Mucosa of stomach (tissue), 1 donor: ENCODE data around the gene HCFC1R1.
"Not testable (repeated sequence)": the region's sequence is repeated elsewhere in the genome, so short reads cannot be mapped to it uniquely, and the experiment has no call there.

Source experiments
- H3K27me3 ChIP-seq: one replicate; pipeline ENCODE4 v1.7.0; 2013; ENCODE audit warnings: mild to moderate bottlenecking, low read length; ENCODE audit not compliant: control insufficient read depth, insufficient read depth
- H3K36me3 ChIP-seq: one replicate; pipeline ENCODE4 v1.7.0; 2013; ENCODE audit warnings: low read length; ENCODE audit not compliant: control insufficient read depth, insufficient read depth
- H3K4me1 ChIP-seq: one replicate; pipeline ENCODE4 v1.7.0; 2013; ENCODE audit warnings: mild to moderate bottlenecking, low read length; ENCODE audit not compliant: control insufficient read depth, insufficient read depth
- H3K4me3 ChIP-seq: one replicate; pipeline ENCODE4 v1.7.0; 2013; ENCODE audit warnings: low read length
- H3K9ac ChIP-seq: one replicate; pipeline ENCODE4 v1.7.0; 2013; ENCODE audit warnings: mild to moderate bottlenecking, low read length, moderate library complexity
- H3K9me3 ChIP-seq: one replicate; pipeline ENCODE4 v1.7.0; 2013; ENCODE audit warnings: mild to moderate bottlenecking, low read length, moderate library complexity; ENCODE audit not compliant: control insufficient read depth
- donor health status: Pancreatic carcinoma.

HCFC1R1 gene

DNA sequence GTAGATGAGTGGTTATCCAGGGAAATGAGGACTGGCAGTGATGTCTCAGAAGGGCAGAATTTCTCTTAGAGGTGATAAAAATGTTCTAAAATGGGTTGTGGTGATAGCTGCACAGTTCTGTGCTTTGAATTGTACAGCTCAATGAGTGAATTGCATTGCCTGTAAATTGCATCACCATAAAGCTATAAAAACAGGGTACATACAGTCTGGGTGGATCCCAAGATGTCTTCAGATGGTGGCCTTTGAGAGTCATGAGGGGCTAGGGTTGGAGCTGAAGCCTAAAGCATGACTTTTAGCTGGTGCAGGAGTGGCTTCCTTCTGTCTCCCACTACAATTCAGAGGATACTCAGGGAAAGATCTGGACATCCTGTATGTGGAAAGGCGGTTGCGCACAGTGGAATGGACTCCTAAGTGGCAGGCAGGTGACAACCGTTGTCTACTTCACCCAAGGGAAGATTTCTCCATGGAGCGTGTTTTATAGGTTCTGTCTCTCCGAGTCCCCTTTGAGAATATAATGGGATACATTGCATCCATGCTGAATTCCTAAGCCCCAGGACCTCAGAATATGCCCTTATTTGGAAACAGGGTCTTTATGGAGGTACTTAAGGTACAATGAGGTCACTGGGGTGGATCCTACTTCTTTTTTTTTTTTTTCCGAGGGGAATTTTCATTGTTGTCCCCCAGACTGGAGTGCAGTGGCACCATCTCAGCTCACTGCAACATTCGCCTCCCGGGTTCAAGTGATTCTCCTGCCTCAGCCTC is 40.1 kb upstream of the HCFC1R1 start:
- Histone ChIP-seq H3K4me3 (no peak overlapping the region), H3K9me3 (no peaks in the 10 kb centered on the region), H3K27me3 (no peaks in the 10 kb centered on the region), H3K9ac (no peak overlapping the region), H3K4me1 (peaks cover 51% of the 10 kb centered on the region), H3K36me3 (no peaks in the 10 kb centered on the region)

DNA sequence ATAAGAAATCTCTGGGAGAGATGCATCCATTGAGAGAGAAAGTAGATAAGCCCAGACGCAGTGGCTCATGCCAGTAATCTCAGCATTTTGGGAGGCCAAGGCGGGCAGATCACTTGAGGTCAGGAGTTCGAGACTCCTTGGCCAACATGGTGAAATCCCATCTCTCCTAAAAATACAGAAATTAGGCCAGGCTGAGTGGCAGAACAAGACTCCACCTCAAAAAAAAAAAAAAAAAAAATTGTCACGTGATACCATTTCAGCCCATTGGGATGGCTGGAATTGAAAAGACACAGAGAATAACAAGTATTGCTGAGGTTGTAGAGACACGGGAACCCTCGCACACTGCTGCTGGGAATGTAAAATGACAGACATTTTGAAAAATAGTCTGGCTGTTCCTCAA is 38.8 kb upstream of the HCFC1R1 start:
- H3K36me3 ChIP-seq: no peaks in the 10 kb centered on the region
- H3K9ac ChIP-seq: no peak overlapping the region
- no peaks in the 10 kb centered on the region for H3K27me3 ChIP-seq
- H3K9me3 ChIP-seq: no peaks in the 10 kb centered on the region
- H3K4me3 ChIP-seq: no peak overlapping the region
- H3K4me1 ChIP-seq: peaks cover 48% of the 10 kb centered on the region

DNA sequence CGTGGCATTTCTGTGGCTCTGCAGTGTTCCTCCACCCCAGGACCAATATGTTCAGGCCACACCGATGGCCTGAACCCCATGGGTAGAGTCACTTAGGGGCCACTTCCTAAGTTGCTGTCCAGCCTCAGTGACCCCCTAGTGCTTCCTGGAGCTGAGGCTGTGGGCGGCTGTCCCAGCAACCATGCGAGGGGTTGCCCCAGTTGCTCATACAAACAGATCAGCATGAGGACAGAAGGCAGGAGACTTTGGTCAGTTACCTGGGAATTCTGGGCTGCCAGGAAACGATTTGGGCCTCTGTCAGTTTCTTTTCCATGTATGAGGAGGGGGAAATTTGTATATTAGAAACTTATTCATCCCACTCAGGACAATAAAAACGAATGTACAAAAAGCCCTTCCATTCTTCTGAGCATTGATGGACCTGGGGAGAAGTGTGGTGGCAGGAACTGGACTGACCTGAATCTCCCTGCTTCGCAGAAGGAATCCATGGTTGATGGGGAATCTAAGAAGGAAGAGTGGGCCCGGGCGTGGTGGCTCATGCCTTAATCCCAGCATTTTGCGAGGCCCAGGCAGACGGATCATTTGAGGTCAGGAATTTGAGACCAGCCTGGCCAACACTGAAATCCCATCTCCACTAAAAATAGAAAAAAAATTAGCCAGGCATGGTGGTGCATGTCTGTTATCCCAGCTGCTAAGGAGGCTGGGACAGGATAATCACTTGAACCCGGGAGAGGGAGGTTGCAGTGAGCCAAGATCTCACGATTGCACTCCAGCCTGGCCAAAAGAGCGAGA is 36.8 kb upstream of the HCFC1R1 start:
- Histone ChIP-seq H3K4me3 (no peak overlapping the region), H3K4me1 (peaks cover 27% of the 10 kb centered on the region), H3K27me3 (no peaks in the 10 kb centered on the region), H3K9me3 (no peaks in the 10 kb centered on the region), H3K9ac (no peak overlapping the region), H3K36me3 (no peaks in the 10 kb centered on the region)

DNA sequence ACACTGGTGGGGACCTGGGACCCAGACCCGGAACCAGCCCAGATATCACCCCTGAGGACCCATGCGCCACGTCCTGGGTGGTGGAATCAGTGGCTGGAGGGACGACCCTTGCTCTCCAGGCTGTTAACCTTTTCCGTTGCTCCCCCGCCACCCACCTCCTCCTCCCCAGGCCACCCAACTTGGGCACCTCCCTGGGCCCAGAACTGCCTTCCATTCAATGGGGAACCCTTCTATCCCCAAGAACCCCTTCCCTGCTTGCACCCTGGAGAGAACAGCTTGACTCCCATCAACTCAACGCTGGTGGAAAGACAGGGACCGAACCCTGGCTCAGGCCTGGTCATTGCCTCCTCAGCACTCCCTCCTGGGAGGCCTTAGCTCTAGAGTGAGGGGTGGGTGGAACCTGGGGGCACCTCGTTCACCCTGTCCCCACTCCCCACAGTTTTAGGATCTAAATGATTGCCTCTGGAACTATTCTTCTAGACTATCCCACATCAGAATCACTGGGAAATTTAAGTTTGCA is 36.0 kb upstream of the HCFC1R1 start:
- no peaks in the 10 kb centered on the region for H3K36me3 ChIP-seq
- no peaks in the 10 kb centered on the region for H3K9me3 ChIP-seq
- no peaks in the 10 kb centered on the region for H3K27me3 ChIP-seq
- peaks cover 20% of the 10 kb centered on the region for H3K4me1 ChIP-seq
- peak overlapping the region; percentile 50 for H3K4me3 ChIP-seq
- H3K9ac ChIP-seq: peak overlapping the region; percentile 85

DNA sequence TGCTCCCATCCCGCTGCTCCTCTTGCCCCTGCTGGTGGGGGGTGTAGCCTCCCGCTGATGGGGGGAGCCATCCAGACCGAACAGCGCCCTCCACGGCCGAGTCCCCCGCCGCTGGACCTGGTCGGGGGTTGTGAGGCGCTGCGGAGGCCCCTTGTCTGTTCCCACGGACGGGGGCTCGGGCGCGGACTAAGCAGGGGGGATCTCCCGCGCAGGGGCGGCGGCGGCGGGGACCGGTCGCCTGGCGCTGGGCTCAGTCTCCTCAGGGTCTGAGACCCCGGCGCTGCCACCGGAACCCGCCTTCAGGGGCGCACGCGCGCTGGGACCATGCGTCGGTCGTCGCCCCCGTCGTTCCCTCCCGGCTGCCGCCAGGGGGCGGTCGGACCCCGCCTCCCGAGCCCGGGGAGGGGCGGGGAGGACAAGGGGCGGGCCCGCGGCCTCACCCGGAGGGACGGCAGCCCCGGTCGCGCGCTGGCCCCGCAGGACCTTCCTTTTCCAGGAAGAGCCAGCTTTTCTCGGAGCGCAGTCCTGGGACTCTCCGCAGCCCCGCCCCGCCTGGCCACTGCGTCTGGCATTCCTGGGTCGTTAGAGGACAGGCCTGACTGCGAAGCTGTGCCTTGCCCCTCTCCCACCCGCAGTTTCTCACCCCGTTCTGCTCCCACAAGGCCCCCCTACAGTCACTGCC is 35.4 kb upstream of the HCFC1R1 start:
- no peaks in the 10 kb centered on the region for H3K36me3 ChIP-seq
- H3K9me3 ChIP-seq: no peaks in the 10 kb centered on the region
- peaks cover 17% of the 10 kb centered on the region for H3K4me1 ChIP-seq
- H3K4me3 ChIP-seq: peak overlapping the region; percentile 63
- H3K27me3 ChIP-seq: no peaks in the 10 kb centered on the region
- H3K9ac ChIP-seq: peak overlapping the region; percentile 85

DNA sequence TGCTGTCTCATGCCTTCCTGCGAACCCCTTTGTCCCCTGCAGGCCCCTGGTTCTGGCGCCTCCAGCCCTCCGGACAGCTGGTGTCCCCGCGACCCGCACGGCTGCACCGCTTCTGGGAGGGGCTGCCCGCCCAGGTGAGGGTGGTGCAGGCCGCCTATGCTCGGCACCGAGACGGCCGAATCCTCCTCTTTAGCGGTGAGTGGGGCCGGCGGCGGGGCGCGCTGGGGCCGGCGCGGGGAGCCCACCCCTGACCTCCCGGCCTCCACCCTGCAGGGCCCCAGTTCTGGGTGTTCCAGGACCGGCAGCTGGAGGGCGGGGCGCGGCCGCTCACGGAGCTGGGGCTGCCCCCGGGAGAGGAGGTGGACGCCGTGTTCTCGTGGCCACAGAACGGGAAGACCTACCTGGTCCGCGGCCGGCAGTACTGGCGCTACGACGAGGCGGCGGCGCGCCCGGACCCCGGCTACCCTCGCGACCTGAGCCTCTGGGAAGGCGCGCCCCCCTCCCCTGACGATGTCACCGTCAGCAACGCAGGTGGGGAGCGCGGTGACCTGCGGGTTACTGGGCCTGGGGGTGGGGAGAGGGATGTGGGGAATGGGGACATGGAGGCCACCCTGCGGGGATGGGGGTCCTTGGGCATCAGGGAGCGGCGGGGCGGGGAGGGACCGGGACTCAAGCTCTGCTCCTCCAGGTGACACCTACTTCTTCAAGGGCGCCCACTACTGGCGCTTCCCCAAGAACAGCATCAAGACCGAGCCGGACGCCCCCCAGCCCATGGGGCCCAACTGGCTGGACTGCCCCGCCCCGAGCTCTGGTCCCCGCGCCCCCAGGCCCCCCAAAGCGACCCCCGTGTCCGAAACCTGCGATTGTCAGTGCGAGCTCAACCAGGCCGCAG is 34.6 kb upstream of the HCFC1R1 start:
- Histone ChIP-seq H3K4me3 (peak overlapping the region; percentile 63), H3K36me3 (no peaks in the 10 kb centered on the region), H3K9me3 (no peaks in the 10 kb centered on the region), H3K4me1 (peaks cover 17% of the 10 kb centered on the region), H3K27me3 (no peaks in the 10 kb centered on the region), H3K9ac (peak overlapping the region; percentile 85)

DNA sequence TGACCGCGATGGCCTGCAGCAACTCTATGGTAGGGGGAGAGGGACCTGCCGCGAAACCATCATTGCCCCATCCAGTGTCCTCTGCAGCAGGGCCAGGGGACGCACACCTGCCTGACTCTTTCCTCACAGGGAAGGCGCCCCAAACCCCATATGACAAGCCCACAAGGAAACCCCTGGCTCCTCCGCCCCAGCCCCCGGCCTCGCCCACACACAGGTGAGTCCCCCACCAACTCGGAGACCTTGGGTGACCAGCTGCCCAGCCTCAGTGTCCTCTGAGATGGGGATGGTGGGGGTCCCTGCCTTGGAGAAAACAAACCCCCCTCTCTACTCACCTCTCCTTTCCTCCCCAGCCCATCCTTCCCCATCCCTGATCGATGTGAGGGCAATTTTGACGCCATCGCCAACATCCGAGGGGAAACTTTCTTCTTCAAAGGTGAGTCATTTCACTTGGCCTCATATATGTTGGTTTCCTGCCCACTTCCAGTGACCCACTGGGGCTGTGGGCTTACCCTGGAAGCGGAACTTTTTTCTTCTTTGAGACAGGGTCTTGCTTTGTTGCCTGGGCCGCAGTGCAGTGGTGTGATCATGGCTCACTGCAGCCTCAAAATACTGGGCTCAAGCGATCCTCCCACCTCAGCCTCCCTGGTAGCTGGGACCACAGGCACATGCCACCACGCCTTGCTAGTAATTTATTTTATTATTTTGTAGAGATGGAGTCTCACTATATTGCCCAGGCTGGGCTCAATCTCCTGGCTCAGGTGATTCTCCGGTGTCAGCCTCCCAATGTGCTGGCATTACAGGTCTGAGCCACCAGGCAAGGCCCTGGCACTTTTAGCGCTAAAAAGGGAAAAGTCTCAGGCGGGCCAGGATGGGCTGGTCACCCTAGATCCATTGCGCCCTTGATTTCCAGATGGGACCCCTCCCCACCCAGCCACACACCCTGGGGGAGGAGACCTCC is 33.7 kb upstream of the HCFC1R1 start:
- peaks cover 17% of the 10 kb centered on the region for H3K4me1 ChIP-seq
- no peak overlapping the region for H3K9ac ChIP-seq
- no peaks in the 10 kb centered on the region for H3K9me3 ChIP-seq
- no peaks in the 10 kb centered on the region for H3K27me3 ChIP-seq
- H3K36me3 ChIP-seq: no peaks in the 10 kb centered on the region
- no peak overlapping the region for H3K4me3 ChIP-seq

GRCh38 chr16:3056336-3057180 is 32.8 kb upstream of the HCFC1R1 start:
- peaks cover 17% of the 10 kb centered on the region for H3K4me1 ChIP-seq
- no peaks in the 10 kb centered on the region for H3K9me3 ChIP-seq
- H3K9ac ChIP-seq: no peak overlapping the region
- no peak overlapping the region for H3K4me3 ChIP-seq
- no peaks in the 10 kb centered on the region for H3K36me3 ChIP-seq
- H3K27me3 ChIP-seq: no peaks in the 10 kb centered on the region

DNA sequence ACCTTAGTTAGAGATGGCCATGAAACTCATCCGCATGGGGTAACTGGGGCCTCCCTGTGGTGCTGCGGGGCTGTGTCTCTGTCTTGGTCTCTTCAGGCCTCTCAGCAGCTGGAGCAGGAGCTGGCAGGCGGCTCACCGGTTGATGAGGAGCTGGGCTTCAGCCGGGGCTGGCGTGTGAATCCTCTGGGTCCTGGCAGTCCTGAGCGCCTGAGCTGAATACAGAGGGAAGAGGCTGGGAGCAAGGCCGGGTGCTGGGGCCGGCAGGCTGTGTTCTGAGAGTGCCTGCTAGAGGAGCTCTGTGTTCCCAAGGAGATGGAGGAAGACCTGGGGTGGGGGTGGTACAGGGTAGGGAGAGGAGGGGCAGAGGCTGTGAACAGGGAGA is 32.0 kb upstream of the HCFC1R1 start:
- H3K9ac ChIP-seq, H3K27me3 ChIP-seq, H3K9me3 ChIP-seq, H3K36me3 ChIP-seq, H3K4me3 ChIP-seq: not testable (repeated sequence)
- peaks cover 17% of the 10 kb centered on the region for H3K4me1 ChIP-seq
